Upper lobe of right lung (tissue), 1 donor: ENCODE data around the gene TMEM87B. TPM values are rescaled to one million over a fixed set of nuclear protein-coding genes. Genes with fewer than 3 reads are reported as not detected.
A peak's percentile ranks its signal among the peaks of the same experiment; 100 is the strongest.

ENCODE experiments used
- ATAC-seq: fragments of 200-7000 bp; cut with Tn5 transposase; one replicate; pipeline ENCODE4 v1.9.1; 2020; ENCODE audit warnings: mild to moderate bottlenecking, moderate library complexity
- DNase-seq: peaks from one replicate; pipeline ENCODE4 v3.0.0-alpha.2; 2020
- H3K27ac ChIP-seq: fragments of 200-600 bp; one replicate; pipeline ENCODE4 v1.8.0; 2022
- H3K27me3 ChIP-seq: fragments of 200-600 bp; one replicate; pipeline ENCODE4 v1.8.0; 2022; ENCODE audit warnings: mild to moderate bottlenecking
- H3K36me3 ChIP-seq: fragments of 200-600 bp; one replicate; pipeline ENCODE4 v1.8.0; 2022
- H3K4me1 ChIP-seq: fragments of 200-600 bp; one replicate; pipeline ENCODE4 v1.8.0; 2022
- H3K4me3 ChIP-seq: fragments of 200-600 bp; one replicate; pipeline ENCODE4 v1.8.0; 2022; ENCODE audit warnings: mild to moderate bottlenecking
- H3K9me3 ChIP-seq: fragments of 200-600 bp; one replicate; pipeline ENCODE4 v1.8.0; 2022
- CTCF ChIP-seq: fragments of 200-600 bp; IDR thresholded peaks from one replicate; pipeline ENCODE4 v1.8.0; 2022; ENCODE audit warnings: antibody characterized with exemption
- intact Hi-C: fragments of 100-400 bp; cut with DNase I; formaldehyde crosslinking; loops from one replicate; pipeline ENCODE4 v1.11.0; 2022
- total RNA-seq: library from RNA; stranded (reverse); fragmentation: NEBNext Ultra II Directional; extraction: Animal tissue kit (Norgen Biotek cat#: 25700); gene quantifications from one replicate; pipeline ENCODE4 v1.2.1, GENCODE V29; 2021
- donor health status: DM: no; HTN: yes; CAD: no; lungs with severe emphysema.

TMEM87B gene
- total RNA-seq, 1 donor from 2014 or later = 28.0 TPM

DNA sequence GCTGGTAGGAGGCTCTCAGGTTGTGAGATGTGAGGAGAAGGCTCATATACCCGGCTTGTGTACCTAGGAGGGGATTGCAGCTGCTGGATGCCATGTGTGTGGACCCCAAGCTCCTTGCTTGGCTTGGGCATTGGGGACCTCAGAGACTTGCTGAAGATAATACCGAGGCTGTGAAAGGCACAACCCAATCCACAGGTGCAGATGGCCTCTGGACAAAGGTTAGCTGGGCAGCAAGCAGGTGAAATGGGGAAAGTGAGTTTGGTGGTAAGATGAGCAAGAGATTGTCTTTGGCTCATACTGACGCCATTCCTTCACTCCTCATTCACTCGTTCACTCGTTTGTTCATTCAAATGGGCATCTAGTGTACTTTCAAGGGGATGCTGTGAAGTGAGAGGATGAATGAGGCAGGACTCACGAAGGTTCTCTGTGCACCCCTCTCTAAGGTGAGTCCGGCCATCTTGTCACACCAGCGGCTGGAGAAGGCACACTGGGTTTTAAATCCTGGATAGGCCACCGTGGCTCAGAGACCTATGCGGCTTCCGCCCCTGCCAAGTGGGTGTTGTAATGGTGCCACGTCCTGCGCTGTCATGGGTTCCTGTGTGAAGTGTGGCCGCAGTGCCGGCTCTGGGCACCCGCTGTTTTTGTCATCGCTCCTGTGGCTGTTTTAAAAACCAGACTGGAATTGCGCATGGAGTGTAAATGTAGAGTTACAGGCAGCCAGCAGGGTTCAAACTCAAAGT lies 96.8 kb downstream of the TMEM87B start:
- no peak for TF ChIP-seq CTCF
- Histone ChIP-seq H3K9me3 (no peaks in the 10 kb centered on the region), H3K36me3 (no peaks in the 10 kb centered on the region), H3K4me1 (peaks cover 5% of the 10 kb centered on the region), H3K4me3 (no peak overlapping the region), H3K27me3 (no peaks in the 10 kb centered on the region), H3K27ac (no peak overlapping the region)
- no peak for ATAC-seq
- peak; percentile 32 for DNase-seq
- intact Hi-C loops = no loop called here

- no peaks in the 10 kb centered on the region for H3K36me3 ChIP-seq
- H3K4me3 ChIP-seq = no peak overlapping the region
- H3K4me1 ChIP-seq = peaks cover 5% of the 10 kb centered on the region
- no peak for TF ChIP-seq CTCF
- no peaks in the 10 kb centered on the region for H3K9me3 ChIP-seq
- intact Hi-C loops = no loop called here
- no peak overlapping the region for H3K27ac ChIP-seq
- ATAC-seq (no peak), DNase-seq (peak; percentile 44)
- H3K27me3 ChIP-seq = no peaks in the 10 kb centered on the region
These were observed 97.6 kb downstream of the TMEM87B start for GRCh38 chr2:112152476-112153178.

- intact Hi-C loops = no loop called here
- peak; percentile 30 for DNase-seq
These were observed 98.1 kb downstream of the TMEM87B start for GRCh38 chr2:112153179-112153490.

DNA sequence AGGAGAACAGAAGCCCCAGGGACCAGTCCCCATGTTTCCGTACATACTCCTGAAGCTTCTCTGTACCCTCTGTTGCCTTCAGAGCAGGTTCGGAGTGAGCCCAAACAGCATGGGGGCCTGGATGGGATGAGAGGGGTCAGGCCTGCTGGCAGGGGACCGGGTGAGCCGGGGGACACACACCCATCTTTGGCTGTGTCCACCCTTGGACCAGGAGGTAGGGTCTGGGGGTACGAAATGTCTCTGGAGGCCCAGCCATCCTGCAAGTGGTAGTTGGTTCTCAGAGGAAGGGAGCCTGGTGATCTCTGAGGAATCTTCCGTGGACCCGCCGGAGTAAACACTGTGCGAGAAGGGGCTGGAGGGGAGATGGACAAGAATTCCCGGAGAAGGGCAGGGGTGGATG lies 98.4 kb downstream of the TMEM87B start:
- H3K9me3 ChIP-seq = no peaks in the 10 kb centered on the region
- H3K4me1 ChIP-seq = peaks cover 5% of the 10 kb centered on the region
- DNase-seq (peak; percentile 41), ATAC-seq (no peak)
- no peak for TF ChIP-seq CTCF
- H3K27ac ChIP-seq = no peak overlapping the region
- intact Hi-C loops = no loop called here
- H3K27me3 ChIP-seq = no peaks in the 10 kb centered on the region
- H3K36me3 ChIP-seq = no peaks in the 10 kb centered on the region
- H3K4me3 ChIP-seq = no peak overlapping the region

More at GRCh38 chr2:112153179-112153490, 98.1 kb downstream of the TMEM87B start:
- no peak overlapping the region for H3K4me3 ChIP-seq
- H3K36me3 ChIP-seq = no peaks in the 10 kb centered on the region
- no peak for ATAC-seq
- no peak for TF ChIP-seq CTCF
- H3K9me3 ChIP-seq = no peaks in the 10 kb centered on the region
- H3K4me1 ChIP-seq = peaks cover 5% of the 10 kb centered on the region
- H3K27me3 ChIP-seq = no peaks in the 10 kb centered on the region
- H3K27ac ChIP-seq = no peak overlapping the region

DNA sequence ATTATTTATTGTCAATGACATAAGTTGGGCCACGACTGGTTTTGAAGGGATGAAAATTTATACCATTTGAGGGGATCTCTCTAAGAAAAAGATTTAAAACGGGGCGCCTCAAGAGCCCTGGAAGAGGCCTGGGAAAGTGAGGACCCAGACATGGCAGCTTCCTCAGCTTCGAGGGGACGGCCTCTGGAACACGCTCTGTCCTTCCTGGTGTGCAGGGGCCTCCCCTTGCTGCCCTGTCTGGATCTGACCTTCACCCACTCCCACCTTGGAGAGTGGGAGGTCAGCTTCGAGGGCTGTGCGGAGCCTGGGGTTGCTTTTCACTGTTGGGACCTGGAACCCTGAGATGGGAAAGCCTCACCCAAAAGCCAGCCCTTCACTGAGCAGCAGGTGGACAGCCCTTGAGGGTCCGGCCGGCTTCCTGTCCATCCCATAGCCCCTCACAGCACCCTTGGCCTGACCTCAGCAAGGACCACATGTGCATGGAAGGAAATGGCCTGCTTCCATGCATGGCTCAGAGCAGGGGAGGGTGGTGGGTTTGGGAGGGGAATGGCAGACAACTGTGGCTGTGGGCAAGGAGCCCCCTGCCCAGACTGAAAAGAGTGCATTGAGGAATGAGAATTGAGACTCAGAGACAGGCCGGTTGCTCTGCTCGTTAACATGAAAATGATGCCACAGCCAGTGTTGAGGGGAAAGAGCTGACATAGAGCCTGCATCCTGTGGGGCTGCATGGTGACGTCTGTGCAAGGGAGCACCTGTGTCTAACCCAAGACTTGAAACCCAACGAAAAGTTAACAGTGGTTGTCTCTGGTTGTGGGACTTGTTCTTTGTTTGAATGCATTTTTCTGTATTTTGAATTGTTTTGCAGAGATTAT lies 99.4 kb downstream of the TMEM87B start:
- Histone ChIP-seq H3K36me3 (no peaks in the 10 kb centered on the region), H3K4me1 (peaks cover 5% of the 10 kb centered on the region), H3K9me3 (no peaks in the 10 kb centered on the region), H3K4me3 (no peak overlapping the region), H3K27me3 (no peaks in the 10 kb centered on the region), H3K27ac (no peak overlapping the region)
- TF ChIP-seq CTCF = no peak
- peak; percentile 48 for DNase-seq
- no peak for ATAC-seq
- intact Hi-C loops = no loop called here
